Measurements from ENCODE around the gene DNAJC19.
"Not testable (repeated sequence)": the region's sequence is repeated elsewhere in the genome, so short reads cannot be mapped to it uniquely, and the experiment has no call there.

The DNAJC19 gene

GRCh38 chr3:180989291-180990163 lies at the start of gene DNAJC19:
Gene DNAJC19 (minus strand): TSS chr3:180989736. CDS start chr3:180989602, 134 bp downstream.
- peak; percentile 98 to 99 (median 98) for DNase-seq

- no peak for DNase-seq
These were observed 41.4 kb upstream of the DNAJC19 start for GRCh38 chr3:181030948-181031347.

GRCh38 chr3:181025204-181025603 lies 35.7 kb upstream of the DNAJC19 start:
- DNase-seq: no peak

DNA sequence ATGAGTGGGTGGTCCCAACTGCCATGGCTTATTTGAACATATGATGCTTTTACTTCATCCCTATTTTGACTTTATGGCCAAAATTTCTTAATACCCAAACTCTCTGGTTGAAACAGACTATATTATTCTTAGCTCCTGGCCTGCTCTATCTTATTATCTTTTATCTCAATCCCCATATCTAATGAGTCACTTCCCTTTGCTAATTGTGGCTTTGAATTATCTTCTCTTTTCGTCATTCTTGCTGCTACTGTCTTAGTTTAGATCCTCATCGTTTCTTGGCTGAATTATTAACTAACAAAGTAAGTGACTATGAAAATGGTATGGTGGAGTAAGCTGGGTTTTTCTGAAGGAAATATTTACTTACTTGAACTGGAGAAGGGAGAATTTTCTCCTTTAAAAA lies 28.2 kb upstream of the DNAJC19 start:
- no peak for DNase-seq

DNA sequence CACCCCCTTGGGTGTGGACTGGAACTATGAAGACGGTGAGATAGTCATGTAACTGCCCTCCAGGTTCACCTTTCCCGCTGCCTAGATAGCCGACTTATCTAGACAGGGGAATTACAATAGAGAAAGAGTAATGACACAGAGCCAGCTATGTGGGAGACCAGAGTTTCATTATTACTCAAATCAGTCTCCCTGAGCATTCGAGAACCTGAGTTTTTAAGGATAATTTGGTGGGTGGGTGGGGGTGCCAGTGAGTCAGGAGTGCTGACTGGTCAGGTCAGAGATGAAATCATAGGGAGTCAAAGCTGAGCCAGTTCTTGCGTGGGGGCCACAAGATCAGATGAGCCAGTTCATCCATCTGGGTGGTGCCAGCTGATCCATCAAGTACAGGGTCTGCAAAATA lies 19.7 kb upstream of the DNAJC19 start:
- DNase-seq: no peak

GRCh38 chr3:181008796-181009195 lies 19.3 kb upstream of the DNAJC19 start:
- no peak for DNase-seq

- no peak for DNase-seq
These were observed 17.7 kb upstream of the DNAJC19 start for GRCh38 chr3:181007262-181007661.

DNA sequence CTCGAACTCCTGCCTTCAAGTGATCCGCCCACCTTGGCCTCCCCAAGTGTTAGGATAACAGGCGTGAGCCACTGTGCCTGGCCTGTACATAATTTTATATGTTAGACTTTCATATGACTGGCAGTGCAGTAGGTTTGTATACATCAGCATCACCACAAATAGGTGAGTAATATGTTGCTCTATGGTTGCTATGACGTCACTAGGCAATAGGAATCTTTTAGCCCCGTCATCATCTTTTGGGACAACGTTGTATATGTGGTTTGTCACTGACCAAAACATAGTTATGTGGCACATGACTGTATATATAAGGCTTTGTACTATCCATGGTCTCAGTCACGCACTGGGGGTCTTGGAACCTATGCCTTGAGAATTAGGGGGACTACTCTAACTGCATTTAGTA lies 17.0 kb upstream of the DNAJC19 start:
- no peak for DNase-seq

GRCh38 chr3:181003469-181003868 lies 13.9 kb upstream of the DNAJC19 start:
- DNase-seq: not testable (repeated sequence)

GRCh38 chr3:181002331-181002730 lies 12.8 kb upstream of the DNAJC19 start:
- not testable (repeated sequence) for DNase-seq

- no peak for DNase-seq
These were observed 6.9 kb upstream of the DNAJC19 start for GRCh38 chr3:180996415-180996932.

GRCh38 chr3:180990505-180990904 lies 969 bp upstream of the DNAJC19 start:
- DNase-seq: no peak

DNA sequence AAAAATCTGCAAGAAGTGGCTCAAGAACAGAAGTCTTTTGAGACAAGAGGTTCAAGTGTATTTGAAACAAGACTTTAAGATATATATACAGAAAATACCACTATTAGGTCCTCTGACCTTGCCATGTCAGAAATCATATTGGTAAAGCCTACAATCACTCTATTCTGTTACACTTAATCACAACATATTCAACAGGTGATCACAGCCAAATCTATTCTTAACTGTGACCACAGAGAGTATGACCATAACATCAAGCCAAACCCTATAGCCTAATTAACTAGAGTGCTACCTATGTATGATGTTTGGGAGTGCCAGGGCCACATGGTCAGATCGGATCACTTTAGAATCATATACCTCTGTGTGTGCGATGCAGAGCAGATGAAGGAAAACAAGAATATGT lies 2.2 kb downstream of the DNAJC19 start:
- DNase-seq: no peak

GRCh38 chr3:180986366-180986765 lies 3.2 kb downstream of the DNAJC19 start:
- DNase-seq: not testable (repeated sequence)

- DNase-seq: no peak
These were observed 6.4 kb downstream of the DNAJC19 start for GRCh38 chr3:180983136-180983535.

- DNase-seq: no peak
These were observed 7.6 kb downstream of the DNAJC19 start for GRCh38 chr3:180981912-180982311.

DNA sequence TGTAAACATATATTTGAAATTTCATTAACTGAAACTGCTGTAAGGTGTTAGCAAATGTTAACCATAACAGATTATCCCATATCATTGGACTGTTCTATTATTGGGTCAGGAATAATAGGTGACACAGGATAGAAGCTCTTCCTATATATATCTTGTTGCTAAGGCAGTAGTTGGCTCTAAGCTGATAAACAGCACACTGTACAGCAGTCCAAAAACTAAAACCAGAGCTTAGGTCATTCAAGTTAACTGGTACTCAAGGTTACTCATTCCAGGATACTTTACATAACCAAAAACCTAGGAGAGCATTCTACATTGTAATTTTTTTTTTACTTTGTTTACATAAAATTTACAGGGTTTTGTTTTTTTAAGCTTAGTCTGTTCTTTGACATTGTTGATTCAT lies 8.9 kb downstream of the DNAJC19 start:
- no peak for DNase-seq

- DNase-seq: no peak
These were observed 9.6 kb downstream of the DNAJC19 start for GRCh38 chr3:180979961-180980360.

GRCh38 chr3:180977498-180977897 lies 12.0 kb downstream of the DNAJC19 start:
- DNase-seq: peak in 1 of 3 experiments; percentile 47

GRCh38 chr3:180974286-180974685 lies 15.2 kb downstream of the DNAJC19 start:
- no peak for DNase-seq

GRCh38 chr3:180973543-180973942 lies 16.0 kb downstream of the DNAJC19 start:
- no peak for DNase-seq

DNA sequence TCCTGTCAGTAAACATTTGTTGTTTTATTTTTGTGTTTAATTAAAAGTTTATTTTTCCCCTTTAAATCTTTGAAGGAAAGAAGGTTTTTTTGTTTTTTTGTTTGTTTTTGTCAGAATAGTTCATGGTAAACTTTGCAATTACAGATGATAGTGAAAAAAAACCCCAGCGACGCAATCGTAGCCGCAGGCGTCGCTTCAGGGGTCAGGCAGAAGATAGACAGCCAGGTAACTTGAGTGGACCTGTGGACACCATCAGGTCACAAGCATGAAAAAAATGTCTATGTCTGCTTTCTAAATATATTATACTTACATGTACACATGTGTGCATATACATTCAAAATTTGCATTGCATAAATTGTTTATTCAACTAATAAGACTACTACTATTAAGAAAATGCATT lies 18.6 kb downstream of the DNAJC19 start:
- no peak for DNase-seq

DNA sequence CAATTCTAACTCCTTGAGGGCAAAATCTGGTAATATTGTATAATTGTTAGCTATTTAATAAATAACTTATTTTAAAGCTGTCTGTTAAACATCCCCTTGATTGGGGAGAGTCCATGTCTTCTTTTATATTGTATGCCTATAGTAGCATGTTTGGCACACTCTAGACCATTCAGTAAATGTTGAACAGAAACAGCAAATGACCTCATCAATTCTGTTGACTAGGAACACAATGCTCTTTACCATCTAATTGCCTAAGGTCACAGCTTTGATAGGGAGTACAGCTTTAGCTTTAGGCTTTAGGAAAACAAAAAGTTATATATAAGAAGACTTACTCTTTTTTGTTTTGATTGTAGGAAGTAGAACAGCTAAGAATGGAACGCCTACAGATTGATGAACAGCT lies 27.0 kb downstream of the DNAJC19 start:
- no peak for DNase-seq

DNA sequence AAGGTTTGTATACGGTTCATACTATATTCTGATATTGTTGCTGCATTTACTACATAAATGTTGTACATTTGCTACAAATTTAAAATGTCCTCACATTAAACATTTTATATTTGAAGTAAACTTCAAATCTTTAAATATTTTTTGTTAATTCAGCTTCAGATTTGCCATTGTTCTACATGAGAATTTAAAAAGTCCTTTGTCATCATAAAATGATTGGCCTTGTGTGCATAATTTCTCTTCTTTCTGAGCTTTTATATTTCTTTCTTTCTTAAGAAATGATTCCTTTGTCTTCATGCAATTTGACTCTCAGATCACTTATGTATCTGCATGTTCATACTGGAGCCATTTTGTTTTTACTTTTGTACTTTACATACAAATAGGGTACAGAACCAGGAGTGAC lies 28.0 kb downstream of the DNAJC19 start:
- no peak for DNase-seq

GRCh38 chr3:180961087-180961486 lies 28.4 kb downstream of the DNAJC19 start:
- no peak for DNase-seq

Measured in NCI-H1417 (cell line).